GM10266 (cell line): Measurements from ENCODE around the gene IFITM5.
"Not testable (repeated sequence)": the region's sequence is repeated elsewhere in the genome, so short reads cannot be mapped to it uniquely, and the experiment has no call there.

ENCODE experiments used
- DNase-seq: peaks from one replicate; pipeline ENCODE4 v3.0.0; 2012; ENCODE audit errors: extremely low spot score
- CTCF ChIP-seq: IDR thresholded peaks from 2 replicates; pipeline ENCODE4 v1.5.1; 2012; ENCODE audit warnings: mild to moderate bottlenecking, low read depth; ENCODE audit not compliant: control insufficient read depth, insufficient read depth; ENCODE audit errors: missing control alignments

Gene IFITM5

GRCh38 chr11:272195-272930 lies 27.0 kb downstream of the IFITM5 start:
- TF ChIP-seq CTCF: no peak
- no peak for DNase-seq

- DNase-seq: no peak
Observed at GRCh38 chr11:271319-271715, 28.0 kb downstream of the IFITM5 start.

GRCh38 chr11:270451-271318 lies 28.6 kb downstream of the IFITM5 start:
- no peak for DNase-seq
- no peak for TF ChIP-seq CTCF

More at GRCh38 chr11:271319-271715, 28.0 kb downstream of the IFITM5 start:
- no peak for TF ChIP-seq CTCF

- DNase-seq: peak; percentile 78
- no peak for TF ChIP-seq CTCF
Observed at GRCh38 chr11:269146-269890, 30.0 kb downstream of the IFITM5 start.

GRCh38 chr11:268716-269145 lies 30.6 kb downstream of the IFITM5 start:
- peak; percentile 34 for TF ChIP-seq CTCF
- not testable (repeated sequence) for DNase-seq

GRCh38 chr11:267491-267994 lies 31.8 kb downstream of the IFITM5 start:
- DNase-seq: peak; percentile 72
- no peak for TF ChIP-seq CTCF
